Body of pancreas (tissue), 4 donors: Measurements from ENCODE around the gene NLGN1. TPM values are rescaled to one million over a fixed set of nuclear protein-coding genes. Genes with fewer than 3 reads are reported as not detected.

Source experiments
- ATAC-seq: fragments of 150-250 bp; one replicate; pipeline ENCODE4 v1.9.1; 2016
- DNase-seq, 4 donors: peaks; one replicate each; pipeline ENCODE4 v3.0.0-alpha.2; 2019
- H3K27ac ChIP-seq, 4 donors: fragments of 200-600 bp; sonication (generic); 1 replicate in 3 of 4; 2 replicates in 1 of 4; pipeline versions ENCODE4 v1.5.1 to v1.6.1; 2016 to 2019; ENCODE audit warnings: mild to moderate bottlenecking in 1 of 4, mixed read lengths in 1 of 4, moderate library complexity in 1 of 4
- H3K27me3 ChIP-seq, 2 donors: fragments of 200-600 bp; sonication (generic); one replicate each; pipeline ENCODE4 v1.6.0; 2016; ENCODE audit warnings: mild to moderate bottlenecking in 1 of 2
- H3K36me3 ChIP-seq, 2 donors: fragments of 200-600 bp; sonication (generic); replicated peaks in 1 of 2; 2 replicates each; pipeline ENCODE4 v1.5.1; 2016; ENCODE audit warnings: low read depth in 2 of 2; ENCODE audit not compliant: insufficient read depth in 1 of 2
- H3K4me1 ChIP-seq: fragments of 200-600 bp; sonication (generic); one replicate; pipeline ENCODE4 v1.6.0; 2016
- H3K4me3 ChIP-seq, 2 donors: fragments of 200-600 bp; sonication (generic); 1 replicate in 1 of 2; 2 replicates in 1 of 2; pipeline ENCODE4 v1.5.1; 2016 to 2019
- H3K9me3 ChIP-seq, 3 donors: fragments of 200-600 bp; sonication (generic); 1 replicate in 2 of 3; 2 replicates in 1 of 3; pipeline ENCODE4 v1.5.1; 2016
- CTCF ChIP-seq, 7 experiments: fragments of 450-650 bp in 4 of 7; fragments of 200-600 bp in 3 of 7; sonication (generic) in 3 of 7; IDR thresholded peaks; one replicate each; pipeline ENCODE4 v1.5.1; 2016 to 2019; ENCODE audit warnings: antibody characterized with exemption in 7 of 7
- POLR2A ChIP-seq, 3 donors: fragments of 450-650 bp; IDR thresholded peaks; one replicate each; pipeline ENCODE4 v1.6.1; 2016; ENCODE audit warnings: antibody characterized with exemption in 3 of 3, mild to moderate bottlenecking in 2 of 3
- WGBS, 2 donors: methylation state at CpG; one replicate each; pipeline ENCODE4 v1.1.5; 2017; 5-methylcytosine and 5-hydroxymethylcytosine counted together
- intact Hi-C: fragments of 100-400 bp; cut with DNase I; formaldehyde crosslinking; loops from one replicate; pipeline ENCODE4 v1.15.1; 2023
- total RNA-seq, 2 donors: library from RNA; depleted of rRNA; stranded (reverse); fragments of >200 nt; gene quantifications; one replicate each; pipeline ENCODE4 v1.1.0, GENCODE V29; 2016

Gene NLGN1
- total RNA-seq, 2 donors from 2014 or later = 0.52 to 1.3 TPM

DNA sequence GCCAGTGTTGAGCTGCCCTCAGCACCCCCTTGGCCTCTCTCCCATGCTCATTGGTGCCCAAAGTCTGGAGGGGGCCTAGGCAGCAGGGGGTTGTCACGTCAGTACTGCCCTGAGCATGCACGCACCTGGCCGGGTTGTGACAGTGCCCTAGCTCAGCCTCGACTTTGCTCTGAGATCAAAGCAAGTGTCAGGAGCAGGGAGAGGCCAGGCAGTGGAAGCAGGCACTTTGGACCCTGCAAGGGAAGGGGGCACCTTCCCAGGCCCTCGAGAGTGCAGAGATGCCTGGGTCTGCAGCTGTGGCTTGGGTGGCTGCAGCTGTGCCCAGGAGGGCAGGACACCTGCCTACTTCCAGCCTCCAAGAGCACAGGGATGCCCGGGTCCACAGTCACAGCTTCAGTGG, 561.3 kb downstream of the NLGN1 start:
- Histone ChIP-seq H3K27ac (no peak overlapping the region), H3K4me1 (no peaks in the 10 kb centered on the region), H3K36me3 (no peaks in the 10 kb centered on the region), H3K27me3 (no peaks in the 10 kb centered on the region), H3K4me3 (no peak overlapping the region), H3K9me3 (no peaks in the 10 kb centered on the region)
- ATAC-seq = no peak
- DNase-seq = no peak
- TF ChIP-seq CTCF (IDR thresholded peaks at IDR 0.05) (no peak), POLR2A (IDR thresholded peaks at IDR 0.05) (no peak)
- 57% methylated on average over 6 of the region's 6 CpGs; no CpG with 5 or more reads in 1 of the 2 donors for WGBS, 2 donors
- intact Hi-C loops = no loop called here

- no peaks in the 10 kb centered on the region for H3K4me1 ChIP-seq
- WGBS, 2 donors = 71 to 75% methylated on average over 4 of the region's 4 CpGs
- no peaks in the 10 kb centered on the region for H3K36me3 ChIP-seq
- no peak for ATAC-seq
- no peak overlapping the region for H3K27ac ChIP-seq
- no peaks in the 10 kb centered on the region for H3K27me3 ChIP-seq
- no peak for DNase-seq
- intact Hi-C loops = no loop called here
- no peak overlapping the region for H3K4me3 ChIP-seq
- no peaks in the 10 kb centered on the region for H3K9me3 ChIP-seq
- TF ChIP-seq CTCF (IDR thresholded peaks at IDR 0.05) (no peak), POLR2A (IDR thresholded peaks at IDR 0.05) (no peak)
These were observed 572.7 kb downstream of the NLGN1 start for GRCh38 chr3:173970281-173970680.

GRCh38 chr3:173976281-173976680, 578.7 kb downstream of the NLGN1 start:
- H3K27me3 ChIP-seq = no peaks in the 10 kb centered on the region
- no peaks in the 10 kb centered on the region for H3K4me1 ChIP-seq
- 84 to 89% methylated on average over 1 of the region's 1 CpG for WGBS, 2 donors
- H3K4me3 ChIP-seq = no peak overlapping the region
- no peaks in the 10 kb centered on the region for H3K9me3 ChIP-seq
- H3K36me3 ChIP-seq = no peaks in the 10 kb centered on the region
- no peak overlapping the region for H3K27ac ChIP-seq
- intact Hi-C loops = no loop called here
- TF ChIP-seq CTCF (IDR thresholded peaks at IDR 0.05) = no peak
- no peak for TF ChIP-seq POLR2A (IDR thresholded peaks at IDR 0.05)
- ATAC-seq (no peak), DNase-seq (no peak)

DNA sequence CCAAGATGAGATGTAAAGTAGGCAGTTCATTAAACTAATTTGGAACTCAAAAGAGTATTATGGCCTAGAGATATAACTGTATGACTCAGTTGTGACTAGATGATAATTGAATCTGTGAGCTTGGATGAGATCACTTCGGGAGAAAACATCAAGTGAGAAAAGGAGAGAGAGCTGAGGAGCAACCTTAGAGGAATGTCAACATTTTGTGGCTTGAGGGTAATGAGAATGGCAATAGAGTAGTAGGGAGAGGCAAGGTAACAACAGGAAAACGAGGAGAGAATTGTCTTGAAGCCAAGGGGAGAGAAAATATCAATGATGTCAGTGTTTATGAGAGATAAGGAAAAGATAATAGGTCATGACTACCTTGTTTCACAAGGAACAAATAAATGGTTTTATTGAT, 580.2 kb downstream of the NLGN1 start:
- ATAC-seq (no peak), DNase-seq (no peak)
- Histone ChIP-seq H3K4me1 (no peaks in the 10 kb centered on the region), H3K27ac (no peak overlapping the region), H3K4me3 (no peak overlapping the region), H3K36me3 (no peaks in the 10 kb centered on the region), H3K27me3 (no peaks in the 10 kb centered on the region), H3K9me3 (no peaks in the 10 kb centered on the region)
- no peak for TF ChIP-seq POLR2A (IDR thresholded peaks at IDR 0.05)
- TF ChIP-seq CTCF (IDR thresholded peaks at IDR 0.05) = no peak
- intact Hi-C loops = no loop called here
- WGBS, 2 donors = 22 to 33% methylated on average over 2 of the region's 2 CpGs

GRCh38 chr3:173983343-173983742, 585.8 kb downstream of the NLGN1 start:
- Histone ChIP-seq H3K9me3 (no peaks in the 10 kb centered on the region), H3K27ac (no peak overlapping the region), H3K27me3 (no peaks in the 10 kb centered on the region), H3K4me1 (no peaks in the 10 kb centered on the region), H3K36me3 (no peaks in the 10 kb centered on the region), H3K4me3 (no peak overlapping the region)
- 58 to 67% methylated on average over 2 of the region's 2 CpGs for WGBS, 2 donors
- intact Hi-C loops = no loop called here
- DNase-seq (no peak), ATAC-seq (no peak)
- TF ChIP-seq CTCF (IDR thresholded peaks at IDR 0.05) = no peak
- TF ChIP-seq POLR2A (IDR thresholded peaks at IDR 0.05) = no peak
